Caco-2 (cell line): ENCODE measurements around the gene NAA38. TPM values are rescaled to one million over a fixed set of nuclear protein-coding genes. Genes with fewer than 3 reads are reported as not detected.
"Not testable (repeated sequence)": the region's sequence is repeated elsewhere in the genome, so short reads cannot be mapped to it uniquely, and the experiment has no call there.

Experiments used
- BruUV-seq: library from RNA; stranded (reverse); fragments of 400-500 nt; replicated peaks from 2 replicates; lab custom pipeline; 2021; lab: Mats Ljungman, UMichigan
- CTCF ChIA-PET: fragments of 300-600 bp; sonication (Branson Sonifier 250); formaldehyde crosslinking; loops from one replicate; lab custom pipeline; 2022; ENCODE audit warnings: antibody characterized with exemption; lab: Charles Lee
- POLR2A ChIA-PET: fragments of 300-600 bp; sonication (Branson Sonifier 250); formaldehyde crosslinking; loops from one replicate; lab custom pipeline; 2022; ENCODE audit warnings: antibody characterized with exemption; lab: Charles Lee
- DNase-seq, 2 experiments: peaks; one replicate each; pipeline versions ENCODE4 v3.0.0 to v3.0.0-alpha.2; 2020 to 2022
- H3K27me3 ChIP-seq: replicated peaks from 2 replicates; pipeline ENCODE4 v1.6.0; 2011; ENCODE audit warnings: low read length; ENCODE audit not compliant: control insufficient read depth, insufficient read depth
- H3K36me3 ChIP-seq: 2 replicates; pipeline ENCODE4 v1.5.1; 2011; ENCODE audit warnings: low read length; ENCODE audit not compliant: control insufficient read depth, insufficient read depth
- H3K4me1 ChIP-seq: fragments of 250-450 bp; sonication (Bioruptor Pico); 2 replicates; pipeline ENCODE4 v1.5.1; 2020; ENCODE audit warnings: mild to moderate bottlenecking
- H3K4me3 ChIP-seq: 2 replicates; pipeline ENCODE4 v1.5.1; 2011; ENCODE audit warnings: low read depth, mild to moderate bottlenecking, control low read depth, low read length
- H3K9me3 ChIP-seq: fragments of 250-450 bp; sonication (Bioruptor Pico); 2 replicates; pipeline ENCODE4 v1.5.1; 2020; ENCODE audit warnings: mild to moderate bottlenecking, moderate library complexity
- H3K27ac Mint-ChIP-seq: one replicate; pipeline ENCODE4 v1.8.0; 2022; ENCODE audit warnings: mixed read lengths; ENCODE audit not compliant: unreplicated experiment
- H3K27me3 Mint-ChIP-seq: one replicate; pipeline ENCODE4 v1.8.0; 2022; ENCODE audit warnings: mixed read lengths; ENCODE audit not compliant: insufficient read depth, unreplicated experiment
- H3K36me3 Mint-ChIP-seq: one replicate; pipeline ENCODE4 v1.8.0; 2022; ENCODE audit warnings: mild to moderate bottlenecking, mixed read lengths; ENCODE audit not compliant: insufficient read depth, unreplicated experiment
- H3K4me1 Mint-ChIP-seq: one replicate; pipeline ENCODE4 v1.8.0; 2022; ENCODE audit warnings: low read depth, mixed read lengths; ENCODE audit not compliant: unreplicated experiment
- H3K4me3 Mint-ChIP-seq: one replicate; pipeline ENCODE4 v1.8.0; 2022; ENCODE audit warnings: mild to moderate bottlenecking, moderate library complexity, mixed read lengths; ENCODE audit not compliant: unreplicated experiment
- H3K9me3 Mint-ChIP-seq: one replicate; pipeline ENCODE4 v1.8.0; 2022; ENCODE audit warnings: mixed read lengths; ENCODE audit not compliant: unreplicated experiment
- intact Hi-C: fragments of 100-400 bp; cut with micrococcal nuclease; formaldehyde crosslinking; loops from one replicate; pipeline ENCODE4 v1.10.0; 2022; ENCODE audit not compliant: unreplicated experiment
- total RNA-seq: library from RNA; stranded (reverse); gene quantifications from 2 replicates; pipeline ENCODE4 v1.2.3, GENCODE V29; 2022
- TF ChIP-seq, protein P1 (sequence below), 2 experiments: fragments of 200-600 bp in 1 of 2; IDR thresholded peaks; 1 replicate in 1 of 2; 2 replicates in 1 of 2; pipeline versions ENCODE4 v1.5.1 to v1.8.0; 2011 to 2022; ENCODE audit warnings: antibody characterized with exemption in 1 of 2, control low read depth in 1 of 2, inconsistent platforms in 1 of 2, low read depth in 1 of 2, low read length in 1 of 2, mild to moderate bottlenecking in 1 of 2, moderate library complexity in 1 of 2; ENCODE audit not compliant: insufficient read depth in 1 of 2, severe bottlenecking in 1 of 2, unreplicated experiment in 1 of 2

The NAA38 gene
- total RNA-seq, 1 experiment from 2014 or later: 27.4 TPM

DNA sequence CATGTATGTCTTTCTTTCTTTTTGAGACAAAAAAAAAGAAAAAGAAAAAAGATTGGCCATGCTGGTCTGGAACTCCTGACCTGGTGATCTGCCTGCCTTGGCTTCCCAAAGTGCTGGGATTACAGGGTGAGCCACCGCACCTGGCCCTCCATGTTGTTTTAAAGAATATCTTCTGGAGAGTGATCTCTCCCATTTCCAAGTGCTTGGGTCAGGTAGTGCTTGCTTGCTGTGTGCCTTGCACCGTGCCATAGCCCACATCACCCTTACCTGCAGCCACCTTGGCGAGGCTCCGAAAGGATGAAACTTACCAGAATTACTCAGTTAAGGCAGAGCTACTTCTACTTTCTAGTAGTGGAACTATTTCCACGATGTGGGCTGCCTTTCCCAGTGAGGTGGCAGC, 42.4 kb downstream of the NAA38 start:
- CTCF ChIA-PET: no interaction called here
- POLR2A ChIA-PET: no interaction called here
- peaks cover 15% of the 10 kb centered on the region for H3K4me1 ChIP-seq
- H3K9me3 ChIP-seq: no peaks in the 10 kb centered on the region
- Mint-ChIP-seq H3K27ac (no peak overlapping the region), H3K36me3 (no peaks in the 10 kb centered on the region), H3K27me3 (no peaks in the 10 kb centered on the region), H3K9me3 (no peaks in the 10 kb centered on the region), H3K4me1 (peaks cover 16% of the 10 kb centered on the region), H3K4me3 (no peak overlapping the region)
- DNase-seq: no peak
- H3K4me3 ChIP-seq: no peak overlapping the region
- intact Hi-C loops: no loop called here
- no TSS peak for BruUV-seq
- no peaks in the 10 kb centered on the region for H3K27me3 ChIP-seq
- H3K36me3 ChIP-seq: no peaks in the 10 kb centered on the region
- TF ChIP-seq, protein P1, sequence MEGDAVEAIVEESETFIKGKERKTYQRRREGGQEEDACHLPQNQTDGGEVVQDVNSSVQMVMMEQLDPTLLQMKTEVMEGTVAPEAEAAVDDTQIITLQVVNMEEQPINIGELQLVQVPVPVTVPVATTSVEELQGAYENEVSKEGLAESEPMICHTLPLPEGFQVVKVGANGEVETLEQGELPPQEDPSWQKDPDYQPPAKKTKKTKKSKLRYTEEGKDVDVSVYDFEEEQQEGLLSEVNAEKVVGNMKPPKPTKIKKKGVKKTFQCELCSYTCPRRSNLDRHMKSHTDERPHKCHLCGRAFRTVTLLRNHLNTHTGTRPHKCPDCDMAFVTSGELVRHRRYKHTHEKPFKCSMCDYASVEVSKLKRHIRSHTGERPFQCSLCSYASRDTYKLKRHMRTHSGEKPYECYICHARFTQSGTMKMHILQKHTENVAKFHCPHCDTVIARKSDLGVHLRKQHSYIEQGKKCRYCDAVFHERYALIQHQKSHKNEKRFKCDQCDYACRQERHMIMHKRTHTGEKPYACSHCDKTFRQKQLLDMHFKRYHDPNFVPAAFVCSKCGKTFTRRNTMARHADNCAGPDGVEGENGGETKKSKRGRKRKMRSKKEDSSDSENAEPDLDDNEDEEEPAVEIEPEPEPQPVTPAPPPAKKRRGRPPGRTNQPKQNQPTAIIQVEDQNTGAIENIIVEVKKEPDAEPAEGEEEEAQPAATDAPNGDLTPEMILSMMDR (IDR thresholded peaks at IDR 0.05; ENCODE audit: insufficient read depth in 1 of 2, low read depth in 1 of 2, low read length in 1 of 2, severe bottlenecking in 1 of 2, unreplicated experiment in 1 of 2): no peak

DNA sequence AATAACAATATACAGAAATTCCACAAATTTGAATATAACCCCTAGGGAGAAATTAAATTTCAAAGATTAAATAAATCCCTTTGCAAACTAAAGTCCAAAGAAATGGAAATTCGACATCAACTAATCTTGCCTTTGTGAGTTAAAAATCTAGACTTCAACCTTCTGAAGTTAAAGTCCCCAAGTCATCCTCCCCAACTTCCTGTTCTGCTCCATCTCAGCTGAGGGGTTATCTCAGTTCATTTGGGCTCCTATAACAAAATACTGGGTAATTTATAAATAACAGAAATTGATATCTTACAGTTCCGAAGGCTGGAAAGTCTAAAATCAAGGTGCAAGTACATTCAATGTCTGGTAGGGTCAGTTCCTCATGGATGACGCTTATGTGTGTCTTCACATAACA, 46.1 kb downstream of the NAA38 start:
- Histone ChIP-seq H3K4me3 (no peak overlapping the region), H3K4me1 (0 out of 2 replicates have a peak, but pooled peaks cover 2% of the 10 kb centered on the region), H3K9me3 (no peaks in the 10 kb centered on the region), H3K27me3 (no peaks in the 10 kb centered on the region), H3K36me3 (no peaks in the 10 kb centered on the region)
- POLR2A ChIA-PET: no interaction called here
- no TSS peak for BruUV-seq
- H3K4me3 Mint-ChIP-seq: no peak overlapping the region
- H3K9me3 Mint-ChIP-seq: no peaks in the 10 kb centered on the region
- CTCF ChIA-PET: no interaction called here
- TF ChIP-seq, protein P1 (IDR thresholded peaks at IDR 0.05; ENCODE audit: insufficient read depth in 1 of 2, low read depth in 1 of 2, low read length in 1 of 2, severe bottlenecking in 1 of 2, unreplicated experiment in 1 of 2): no peak
- no peaks in the 10 kb centered on the region for H3K27me3 Mint-ChIP-seq
- no peak for DNase-seq
- H3K36me3 Mint-ChIP-seq: no peaks in the 10 kb centered on the region
- intact Hi-C loops: no loop called here
- H3K27ac Mint-ChIP-seq: no peak overlapping the region
- peaks cover 6% of the 10 kb centered on the region for H3K4me1 Mint-ChIP-seq

DNA sequence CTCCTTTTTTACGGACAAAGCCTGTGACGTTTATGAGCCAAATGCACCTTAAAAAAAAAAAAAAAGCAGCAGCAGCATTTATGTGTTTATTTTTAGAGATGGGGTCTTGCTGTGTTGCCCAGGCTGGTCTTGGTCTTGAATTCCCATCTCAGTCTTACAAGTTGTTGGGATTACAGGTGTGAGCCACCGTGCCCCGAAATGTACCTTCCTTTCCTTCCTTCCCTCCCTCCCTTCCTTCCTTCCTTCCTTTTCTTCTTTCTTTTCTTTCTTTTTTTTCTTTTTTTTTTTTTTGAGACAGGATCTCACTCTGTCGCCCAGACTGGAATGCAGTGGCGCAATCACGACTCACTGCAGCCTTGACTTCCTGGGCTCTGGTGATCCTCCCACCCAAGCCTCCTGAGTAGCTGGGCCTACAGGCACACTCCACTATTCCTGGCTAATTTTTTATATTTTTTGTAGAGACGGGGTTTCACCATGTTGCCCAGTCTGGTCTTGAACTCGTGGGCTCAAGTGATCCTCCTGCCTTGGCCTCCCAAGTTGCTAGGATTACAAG, 47.5 kb downstream of the NAA38 start:
- H3K9me3 ChIP-seq, H3K36me3 ChIP-seq, intact Hi-C loops, H3K4me3 ChIP-seq, POLR2A ChIA-PET, H3K27me3 ChIP-seq, H3K4me3 Mint-ChIP-seq, H3K27ac Mint-ChIP-seq, H3K4me1 Mint-ChIP-seq, BruUV-seq, CTCF ChIA-PET, H3K4me1 ChIP-seq, H3K27me3 Mint-ChIP-seq, DNase-seq, H3K9me3 Mint-ChIP-seq, H3K36me3 Mint-ChIP-seq: not testable (repeated sequence)
